ENCODE measurements around the gene DYNAP. TPM values are rescaled to one million over a fixed set of nuclear protein-coding genes. Genes with fewer than 3 reads are reported as not detected.

DYNAP gene
- total RNA-seq (2022; extraction: Qiagen RNA extraction; ENCODE audit: low read depth): not detected in 5 replicates

GRCh38 chr18:54590945-54591344, at the start of gene DYNAP:
DYNAP (plus strand) TSS chr18:54591245; CDS start chr18:54591283, 38 bp downstream.

Other genes with a start within 250 kb of the DYNAP start
- gene STARD6, start 233.4 kb upstream of the DYNAP start, total RNA-seq (2022; extraction: Qiagen RNA extraction; ENCODE audit: low read depth): 0.22 TPM in 1 of 5 replicates, not detected in the others
- gene C18orf54, start 233.3 kb upstream of the DYNAP start, total RNA-seq (2022; extraction: Qiagen RNA extraction; ENCODE audit: low read depth): 1.9 to 3.6 TPM (median 2.6 TPM) in 5 replicates
- 13.2 to 20.1 TPM (median 14.3 TPM) in 5 replicates for gene RAB27B, start 237.2 kb downstream of the DYNAP start, total RNA-seq (2022; extraction: Qiagen RNA extraction; ENCODE audit: low read depth)

Measured in A549 treated with CpdA at 1 μM for 4 hours (cell line).